Neuronal stem cell (in vitro differentiated cells): ENCODE results near the gene SNRPF. TPM values are rescaled to one million over a fixed set of nuclear protein-coding genes. Genes with fewer than 3 reads are reported as not detected.
"Not testable (repeated sequence)": the region's sequence is repeated elsewhere in the genome, so short reads cannot be mapped to it uniquely, and the experiment has no call there.

Experiments used
- DNase-seq: peaks from one replicate; pipeline ENCODE4 v3.0.0-alpha.2; 2013; ENCODE audit warnings: low spot score
- H2AFZ ChIP-seq: one replicate; pipeline ENCODE4 v1.6.1; 2013; ENCODE audit warnings: mild to moderate bottlenecking, low read length, inconsistent platforms
- H2AK5ac ChIP-seq: 2 replicates; pipeline ENCODE4 v1.6.1; 2013; ENCODE audit warnings: low read depth, mild to moderate bottlenecking, inconsistent platforms, low read length, moderate library complexity, mixed read lengths
- H2BK120ac ChIP-seq: 2 replicates; pipeline ENCODE4 v1.6.1; 2013; ENCODE audit warnings: low read depth, mild to moderate bottlenecking, inconsistent platforms, low read length, moderate library complexity, mixed read lengths
- H2BK12ac ChIP-seq: one replicate; pipeline ENCODE4 v1.6.1; 2013; ENCODE audit warnings: low read length, inconsistent platforms
- H2BK15ac ChIP-seq: 2 replicates; pipeline ENCODE4 v1.6.1; 2013; ENCODE audit warnings: mild to moderate bottlenecking, low read length, inconsistent platforms, mixed read lengths
- H2BK5ac ChIP-seq: one replicate; pipeline ENCODE4 v1.6.1; 2013; ENCODE audit warnings: inconsistent platforms, mild to moderate bottlenecking, low read length, moderate library complexity
- H3K14ac ChIP-seq: one replicate; pipeline ENCODE4 v1.6.1; 2013; ENCODE audit warnings: low read length, inconsistent platforms
- H3K18ac ChIP-seq: 2 replicates; pipeline ENCODE4 v1.6.1; 2013; ENCODE audit warnings: low read length, inconsistent platforms
- H3K23ac ChIP-seq: 2 replicates; pipeline ENCODE4 v1.6.1; 2013; ENCODE audit warnings: low read depth, mild to moderate bottlenecking, mixed read lengths, low read length, inconsistent platforms; ENCODE audit not compliant: poor library complexity
- H3K27ac ChIP-seq: replicated peaks from 3 replicates; pipeline ENCODE4 v1.5.1; 2013; ENCODE audit warnings: low read length, inconsistent platforms
- H3K27me3 ChIP-seq, 3 experiments: 2 replicates each; pipeline ENCODE4 v1.6.1; 2013; ENCODE audit warnings: low read length in 3 of 3, mild to moderate bottlenecking in 2 of 3, inconsistent platforms in 1 of 3, low read depth in 1 of 3, mixed read lengths in 1 of 3, moderate library complexity in 1 of 3; ENCODE audit not compliant: control insufficient read depth in 3 of 3, insufficient read depth in 3 of 3
- H3K36me3 ChIP-seq, 2 donors: replicated peaks in 1 of 2; 2 replicates each; pipeline ENCODE4 v1.6.1; 2013; ENCODE audit warnings: low read length in 2 of 2; ENCODE audit not compliant: control insufficient read depth in 2 of 2, insufficient read depth in 2 of 2
- H3K4ac ChIP-seq: 2 replicates; pipeline ENCODE4 v1.6.1; 2013; ENCODE audit warnings: inconsistent platforms, mild to moderate bottlenecking, low read length, moderate library complexity
- H3K4me1 ChIP-seq, 2 donors: 1 replicate in 1 of 2; 2 replicates in 1 of 2; pipeline ENCODE4 v1.6.1; 2013; ENCODE audit warnings: low read length in 2 of 2, low read depth in 1 of 2; ENCODE audit not compliant: control insufficient read depth in 2 of 2, insufficient read depth in 1 of 2
- H3K4me2 ChIP-seq: one replicate; pipeline ENCODE4 v1.6.1; 2013; ENCODE audit warnings: mild to moderate bottlenecking, low read length, inconsistent platforms; ENCODE audit not compliant: insufficient read depth, poor library complexity, severe bottlenecking
- H3K4me3 ChIP-seq, 2 donors: 2 replicates each; pipeline ENCODE4 v1.5.1; 2013; ENCODE audit warnings: low read length in 2 of 2, mild to moderate bottlenecking in 2 of 2, inconsistent platforms in 1 of 2, moderate library complexity in 1 of 2
- H3K79me1 ChIP-seq: one replicate; pipeline ENCODE4 v1.6.1; 2013; ENCODE audit warnings: low read depth, mild to moderate bottlenecking, inconsistent platforms, low read length, moderate library complexity
- H3K9ac ChIP-seq: one replicate; pipeline ENCODE4 v1.6.1; 2013; ENCODE audit warnings: mild to moderate bottlenecking, low read depth, low read length, inconsistent platforms; ENCODE audit not compliant: poor library complexity
- H3K9me3 ChIP-seq, 2 donors: replicated peaks in 1 of 2; 2 replicates each; pipeline versions ENCODE3 to v1.6.1; 2013; ENCODE audit warnings: low read length in 2 of 2, mild to moderate bottlenecking in 2 of 2, inconsistent platforms in 1 of 2, low read depth in 1 of 2, mixed read lengths in 1 of 2, moderate library complexity in 1 of 2; ENCODE audit not compliant: control insufficient read depth in 2 of 2, insufficient read depth in 1 of 2
- H4K8ac ChIP-seq: one replicate; pipeline ENCODE4 v1.6.1; 2013; ENCODE audit warnings: low read depth, mild to moderate bottlenecking, inconsistent platforms, low read length, moderate library complexity
- H4K91ac ChIP-seq: one replicate; pipeline ENCODE4 v1.6.1; 2013; ENCODE audit warnings: low read length, low read depth, mild to moderate bottlenecking, inconsistent platforms; ENCODE audit not compliant: poor library complexity
- whole genome bisulfite sequencing, 2 donors: extraction: QIAGEN DNeasy Blood & Tissue Kit; methylation state at CpG; one replicate each; pipeline ENCODE4 v1.1.7; 2013; ENCODE audit warnings: missing lambda C conversion rate in 2 of 2, mixed read lengths in 1 of 2; ENCODE audit not compliant: insufficient read length in 2 of 2, insufficient replicate concordance in 1 of 2; ENCODE audit errors: extremely low coverage in 2 of 2; 5-methylcytosine and 5-hydroxymethylcytosine counted together
- polyA plus RNA-seq, 2 experiments: library from polyadenylated mRNA; stranded (reverse); fragments of 200-250 nt; gene quantifications; one replicate each; pipeline ENCODE4 v1.2.3, GENCODE V29; 2013

Gene SNRPF
- polyA plus RNA-seq (2013, experiment 1 of 2): 137 TPM
- 142 TPM for polyA plus RNA-seq (2013, experiment 2 of 2)

DNA sequence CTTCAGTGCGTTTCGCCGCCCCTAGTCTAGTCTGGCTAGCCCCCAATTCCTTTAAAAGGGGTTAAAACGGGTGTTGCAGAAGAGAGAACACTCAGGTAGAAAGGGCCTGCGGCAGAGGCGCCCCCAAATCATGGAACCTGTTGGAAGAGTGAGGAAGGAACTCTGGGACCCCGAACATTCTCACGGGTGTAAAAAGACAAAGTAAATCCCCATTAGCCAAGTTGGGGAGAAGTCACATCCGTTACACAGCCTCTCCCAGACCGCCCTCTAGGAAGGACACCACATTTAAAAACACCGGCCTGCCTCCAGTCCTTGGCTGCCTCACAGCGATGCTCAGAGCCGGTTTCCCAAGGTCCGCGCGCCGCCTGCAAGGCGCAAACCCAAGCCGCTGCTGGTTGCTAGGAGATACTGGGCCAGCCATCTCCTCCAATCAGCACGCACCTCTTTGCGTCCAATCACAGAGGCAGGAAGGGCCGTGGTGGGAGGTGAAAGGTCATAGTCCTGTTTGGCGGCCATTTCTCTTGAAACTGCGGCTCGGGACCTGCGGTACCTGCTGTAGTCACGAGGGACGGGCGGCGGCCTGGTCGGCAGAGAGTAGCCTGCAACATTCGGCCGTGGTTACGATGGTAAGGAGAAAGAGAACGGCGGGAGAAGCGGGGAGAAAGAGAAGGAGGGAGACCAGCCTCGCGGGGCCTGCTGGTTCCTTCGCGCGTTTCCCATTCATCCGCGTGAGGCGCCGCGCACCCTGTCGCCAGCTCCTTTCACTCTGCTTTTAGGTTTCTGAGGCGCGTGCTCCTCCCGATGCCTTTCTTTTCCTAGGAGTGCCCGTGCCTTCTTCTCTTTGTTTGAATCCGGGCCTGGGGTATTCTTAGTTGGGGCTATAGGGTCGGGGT, at the start of gene SNRPF:
Gene SNRPF (plus strand): TSS at position 502 of the 893 bp plus-strand sequence. CDS start 122 bp downstream, at position 624.
- peak within 1 kb of the TSS; percentile 92 for H3K9ac ChIP-seq
- no peak within 1 kb of the TSS for H4K91ac ChIP-seq
- H3K4me3 ChIP-seq: peak within 1 kb of the TSS; percentile 63 to 97
- H3K4me2 ChIP-seq: peak within 1 kb of the TSS; percentile 82
- H2AFZ ChIP-seq: peak within 1 kb of the TSS; percentile 88
- H2BK15ac ChIP-seq: no peak within 1 kb of the TSS
- no peak within 1 kb of the TSS for H2BK12ac ChIP-seq
- no peak within 1 kb of the TSS for H2AK5ac ChIP-seq
- H4K8ac ChIP-seq: no peak within 1 kb of the TSS
- H3K4ac ChIP-seq: no peak within 1 kb of the TSS
- H3K36me3 ChIP-seq: peaks cover 13 to 34% of the 10 kb centered on the region in 2 donors
- H3K18ac ChIP-seq: peak within 1 kb of the TSS; percentile 80
- H3K23ac ChIP-seq: peak within 1 kb of the TSS; percentile 22
- peak; percentile 96 for DNase-seq
- H2BK120ac ChIP-seq: no peak within 1 kb of the TSS
- peak within 1 kb of the TSS; percentile 81 for H3K27ac ChIP-seq
- H3K27me3 ChIP-seq: no peaks in the 10 kb centered on the region
- H3K9me3 ChIP-seq: peaks cover 4 to 27% of the 10 kb centered on the region in 2 donors
- H3K4me1 ChIP-seq: peaks cover 4 to 7% of the 10 kb centered on the region in 2 donors
- H2BK5ac ChIP-seq: no peak within 1 kb of the TSS
- H3K14ac ChIP-seq: no peak within 1 kb of the TSS
- no peaks in the 10 kb centered on the region for H3K79me1 ChIP-seq
- WGBS, 2 donors: no CpG with 5 or more reads among the region's 54 CpGs

DNA sequence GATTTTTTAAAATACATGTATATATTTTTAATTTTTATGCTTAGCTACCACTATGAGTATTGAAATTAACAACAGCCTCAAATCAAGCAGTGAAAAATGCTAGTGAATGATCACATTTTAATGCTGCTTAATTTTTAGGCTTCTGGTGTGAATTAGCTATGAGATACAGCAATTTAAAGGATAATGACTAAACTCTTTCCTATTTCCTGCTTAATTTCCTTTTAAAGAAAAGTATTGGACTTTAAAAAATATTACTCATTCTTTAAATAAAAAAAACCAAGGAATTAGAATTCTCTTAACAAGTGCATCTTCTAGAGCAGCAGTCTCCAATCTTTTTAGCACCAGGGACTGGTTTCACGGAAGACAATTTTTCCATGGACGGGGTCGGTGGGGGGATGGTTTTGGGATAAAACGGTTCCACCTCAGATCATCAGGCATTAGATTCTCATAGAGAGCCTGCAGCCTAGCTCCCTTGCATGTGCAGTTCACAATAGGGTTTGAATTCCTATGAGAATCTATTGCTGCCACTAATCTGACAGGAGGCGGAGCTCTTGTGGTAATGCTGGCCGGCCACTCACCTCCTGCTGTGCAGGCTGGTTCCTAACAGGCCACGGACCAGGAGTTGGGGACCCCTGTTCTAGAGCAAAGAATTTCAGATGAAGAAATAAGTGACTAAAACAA, 49.6 kb upstream of the SNRPF start:
- H2BK5ac ChIP-seq: no peak overlapping the region
- no peaks in the 10 kb centered on the region for H3K4me1 ChIP-seq
- H3K18ac ChIP-seq: no peak overlapping the region
- H3K23ac ChIP-seq: no peak overlapping the region
- H3K4me3 ChIP-seq: no peak overlapping the region
- no peak overlapping the region for H3K4me2 ChIP-seq
- no peak overlapping the region for H2AK5ac ChIP-seq
- no peak overlapping the region for H3K9ac ChIP-seq
- no peak overlapping the region for H2BK120ac ChIP-seq
- no peaks in the 10 kb centered on the region for H3K79me1 ChIP-seq
- no peak overlapping the region for H4K8ac ChIP-seq
- H3K14ac ChIP-seq: no peak overlapping the region
- H2BK12ac ChIP-seq: no peak overlapping the region
- H3K9me3 ChIP-seq: no peaks in the 10 kb centered on the region
- H3K4ac ChIP-seq: no peak overlapping the region
- H2AFZ ChIP-seq: no peak overlapping the region
- H2BK15ac ChIP-seq: no peak overlapping the region
- H4K91ac ChIP-seq: no peak overlapping the region
- H3K27me3 ChIP-seq: peaks cover 0 to 10% (median 0%) of the 10 kb centered on the region in 3 experiments
- DNase-seq: no peak
- no peaks in the 10 kb centered on the region for H3K36me3 ChIP-seq
- WGBS, 2 donors: no CpG with 5 or more reads among the region's 7 CpGs
- H3K27ac ChIP-seq: no peak overlapping the region

DNA sequence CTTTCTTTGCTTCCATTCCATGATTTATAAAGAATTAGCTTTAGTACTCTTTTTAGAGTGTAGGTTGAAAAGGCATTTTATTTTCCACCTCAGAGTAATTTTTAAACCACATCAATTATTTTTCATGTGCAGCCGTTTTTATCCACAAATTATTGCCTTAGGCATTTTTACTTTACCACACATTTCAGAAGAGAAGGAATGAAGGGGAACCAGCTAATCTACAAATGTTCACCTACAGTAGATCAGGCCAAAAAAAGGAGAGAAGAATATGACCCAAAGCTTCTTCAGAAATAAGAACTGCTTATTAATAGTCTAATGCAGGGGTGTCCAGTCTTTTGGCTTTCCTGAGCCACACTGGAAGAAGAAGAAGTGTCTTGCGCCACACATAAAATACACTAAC, 48.3 kb upstream of the SNRPF start:
- DNase-seq: no peak
- no peak overlapping the region for H2BK120ac ChIP-seq
- no peak overlapping the region for H3K4me2 ChIP-seq
- no peaks in the 10 kb centered on the region for H3K79me1 ChIP-seq
- H4K91ac ChIP-seq: no peak overlapping the region
- no peaks in the 10 kb centered on the region for H3K36me3 ChIP-seq
- no peak overlapping the region for H2AK5ac ChIP-seq
- H2BK5ac ChIP-seq: no peak overlapping the region
- no peak overlapping the region for H3K18ac ChIP-seq
- no peak overlapping the region for H2AFZ ChIP-seq
- H2BK15ac ChIP-seq: no peak overlapping the region
- H3K9ac ChIP-seq: no peak overlapping the region
- no CpG with 5 or more reads among the region's 2 CpGs for WGBS, 2 donors
- peaks cover 0 to 14% (median 0%) of the 10 kb centered on the region in 3 experiments for H3K27me3 ChIP-seq
- H3K9me3 ChIP-seq: no peaks in the 10 kb centered on the region
- no peaks in the 10 kb centered on the region for H3K4me1 ChIP-seq
- no peak overlapping the region for H4K8ac ChIP-seq
- no peak overlapping the region for H3K27ac ChIP-seq
- H3K14ac ChIP-seq: no peak overlapping the region
- H3K4me3 ChIP-seq: no peak overlapping the region
- H3K23ac ChIP-seq: no peak overlapping the region
- H2BK12ac ChIP-seq: no peak overlapping the region
- H3K4ac ChIP-seq: no peak overlapping the region

DNA sequence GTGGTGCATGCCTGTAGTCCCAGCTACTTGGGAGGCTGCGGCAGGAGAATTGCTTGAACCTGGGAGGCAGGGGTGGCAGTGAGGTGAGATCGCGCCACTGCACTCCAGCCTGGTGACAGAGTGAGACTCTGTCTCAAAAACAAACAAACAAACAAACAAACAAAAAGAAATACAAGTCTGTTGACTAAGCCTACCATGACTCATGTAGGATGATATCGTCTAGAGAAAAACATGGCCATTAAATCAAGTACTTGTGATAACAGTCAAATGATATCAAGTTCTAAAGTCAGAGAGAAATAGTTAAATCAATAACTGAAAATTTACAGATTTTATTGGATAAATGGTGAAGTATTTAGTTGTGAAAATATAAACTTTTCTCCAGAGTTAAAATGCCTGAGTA, 46.6 kb upstream of the SNRPF start:
- not testable (repeated sequence) for H4K8ac ChIP-seq, H3K4me3 ChIP-seq, H3K14ac ChIP-seq, H2BK15ac ChIP-seq, H2AFZ ChIP-seq, H4K91ac ChIP-seq, H3K79me1 ChIP-seq, H2BK120ac ChIP-seq, H2BK5ac ChIP-seq, H3K4ac ChIP-seq, H3K4me1 ChIP-seq, H2AK5ac ChIP-seq, H3K36me3 ChIP-seq, DNase-seq, H3K9ac ChIP-seq, H3K18ac ChIP-seq, H3K4me2 ChIP-seq, H2BK12ac ChIP-seq, H3K23ac ChIP-seq, H3K27me3 ChIP-seq, H3K9me3 ChIP-seq, H3K27ac ChIP-seq
- no CpG with 5 or more reads among the region's 4 CpGs for WGBS, 2 donors
